NB4 (cell line): ENCODE data around the gene HYCC2.
"Not testable (repeated sequence)": the region's sequence is repeated elsewhere in the genome, so short reads cannot be mapped to it uniquely, and the experiment has no call there.

Source experiments
- DNase-seq: peaks from one replicate; pipeline ENCODE4 v3.0.0; 2010; ENCODE audit warnings: low read depth
- H3K4me3 ChIP-seq: one replicate; pipeline ENCODE4 v1.5.1; 2011; ENCODE audit warnings: mild to moderate bottlenecking, low read depth, low read length, moderate library complexity
- CTCF ChIP-seq: IDR thresholded peaks from one replicate; pipeline ENCODE4 v1.5.1; 2012; ENCODE audit warnings: low read depth, low read length
- MAX ChIP-seq: IDR thresholded peaks from 2 replicates; pipeline ENCODE4 v1.6.1; 2011; ENCODE audit warnings: low read depth, low read length
- MYC ChIP-seq: IDR thresholded peaks from 2 replicates; pipeline ENCODE4 v1.6.1; 2011; ENCODE audit warnings: low read depth, low read length
- POLR2A ChIP-seq: IDR thresholded peaks from 2 replicates; pipeline ENCODE4 v1.6.1; 2011; ENCODE audit warnings: mild to moderate bottlenecking; ENCODE audit not compliant: insufficient read length; ENCODE audit errors: extremely low read depth

Gene HYCC2

DNA sequence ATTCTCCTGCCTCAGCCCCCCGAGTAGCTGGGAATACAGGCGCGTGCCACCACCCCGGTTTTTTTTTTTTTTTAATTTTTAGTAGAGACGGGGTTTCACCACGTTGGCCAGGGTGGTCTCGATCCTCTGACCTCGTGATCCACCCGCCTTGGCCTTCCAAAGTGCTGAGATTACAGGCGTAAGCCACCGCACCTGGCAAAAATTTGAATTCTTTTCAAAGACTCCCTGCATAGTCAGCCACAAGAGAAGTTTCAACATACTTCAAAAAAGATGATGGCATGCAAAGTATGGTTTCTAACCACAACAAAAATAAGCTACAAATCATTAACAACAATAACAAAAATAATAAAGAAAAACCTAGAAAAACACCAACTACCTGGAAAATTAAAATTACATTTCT, 22.0 kb downstream of the HYCC2 start:
- TF ChIP-seq MYC (no peak), POLR2A (no peak)
- no peak overlapping the region for H3K4me3 ChIP-seq
- no peak for DNase-seq

GRCh38 chr2:201046881-201047280, 24.6 kb downstream of the HYCC2 start:
- DNase-seq = no peak
- no peak overlapping the region for H3K4me3 ChIP-seq
- TF ChIP-seq MAX (no peak), MYC (no peak), POLR2A (no peak), CTCF (no peak)

- not testable (repeated sequence) for H3K4me3 ChIP-seq, DNase-seq
Measured at GRCh38 chr2:201043050-201043449, 28.4 kb downstream of the HYCC2 start.

DNA sequence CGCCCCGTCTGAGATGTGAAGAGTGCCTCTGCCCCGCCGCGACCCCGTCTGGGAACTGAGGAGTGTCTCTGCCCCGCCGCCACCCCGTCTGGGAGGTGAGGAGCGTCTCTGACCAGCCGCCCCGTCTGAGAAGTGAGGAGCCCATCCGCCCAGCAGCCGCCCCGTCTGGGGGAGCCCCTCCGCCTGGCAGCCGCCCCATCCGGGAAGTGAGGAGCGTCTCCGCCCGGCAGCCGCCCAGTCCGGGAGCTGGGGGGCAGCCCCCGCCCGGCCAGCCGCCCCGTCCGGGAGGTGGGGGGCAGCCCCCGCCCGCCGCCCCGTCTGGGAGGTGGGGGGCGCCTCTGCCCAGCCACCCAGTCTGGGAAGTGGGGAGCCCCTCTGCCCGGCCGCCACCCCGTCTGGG, 29.0 kb downstream of the HYCC2 start:
- not testable (repeated sequence) for H3K4me3 ChIP-seq

GRCh38 chr2:201040867-201041628, 30.4 kb downstream of the HYCC2 start:
- no peak overlapping the region for H3K4me3 ChIP-seq
- no peak for TF ChIP-seq POLR2A
- no peak for TF ChIP-seq CTCF
- TF ChIP-seq MYC = no peak
- TF ChIP-seq MAX = no peak
- no peak for DNase-seq

More for the DNA sequence above, 29.0 kb downstream of the HYCC2 start:
- DNase-seq = not testable (repeated sequence)

- H3K4me3 ChIP-seq = no peak overlapping the region
- no peak for TF ChIP-seq POLR2A
- TF ChIP-seq CTCF = no peak
- DNase-seq = no peak
Measured at GRCh38 chr2:201038855-201039254, 32.6 kb downstream of the HYCC2 start.

DNA sequence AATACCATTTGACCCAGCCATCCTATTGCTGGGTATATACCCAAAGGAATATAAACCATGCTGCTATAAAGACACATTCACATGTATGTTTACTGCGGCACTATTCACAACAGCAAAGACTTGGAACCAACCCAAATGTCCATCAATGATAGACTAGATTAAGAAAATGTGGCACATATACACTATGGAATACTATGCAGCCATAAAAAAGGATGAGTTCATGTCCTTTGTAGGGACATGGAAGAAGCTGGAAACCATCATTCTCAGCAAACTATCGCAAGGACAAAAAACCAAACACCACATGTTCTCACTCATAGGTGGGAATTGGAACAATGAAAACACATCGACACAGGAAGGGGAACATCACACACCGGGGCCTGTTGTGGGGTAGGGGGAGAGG, 33.1 kb downstream of the HYCC2 start:
- not testable (repeated sequence) for DNase-seq, H3K4me3 ChIP-seq

DNA sequence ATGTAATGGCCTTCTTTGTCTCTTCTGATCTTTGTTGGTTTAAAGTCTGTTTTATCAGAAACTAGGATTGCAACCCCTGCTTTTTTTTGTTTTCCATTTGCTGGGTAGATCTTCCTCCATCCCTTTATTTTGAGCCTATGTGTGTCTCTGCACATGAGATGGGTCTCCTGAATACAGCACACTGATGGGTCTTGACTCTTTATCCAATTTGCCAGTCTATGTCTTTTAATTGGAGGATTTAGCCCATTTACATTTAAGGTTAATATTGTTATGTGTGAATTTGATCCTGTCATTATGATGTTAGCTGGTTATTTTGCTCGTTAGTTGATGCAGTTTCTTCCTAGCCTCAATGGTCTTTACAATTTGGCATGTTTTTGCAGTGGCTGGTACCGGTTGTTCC, 37.1 kb downstream of the HYCC2 start:
- not testable (repeated sequence) for H3K4me3 ChIP-seq, DNase-seq

DNA sequence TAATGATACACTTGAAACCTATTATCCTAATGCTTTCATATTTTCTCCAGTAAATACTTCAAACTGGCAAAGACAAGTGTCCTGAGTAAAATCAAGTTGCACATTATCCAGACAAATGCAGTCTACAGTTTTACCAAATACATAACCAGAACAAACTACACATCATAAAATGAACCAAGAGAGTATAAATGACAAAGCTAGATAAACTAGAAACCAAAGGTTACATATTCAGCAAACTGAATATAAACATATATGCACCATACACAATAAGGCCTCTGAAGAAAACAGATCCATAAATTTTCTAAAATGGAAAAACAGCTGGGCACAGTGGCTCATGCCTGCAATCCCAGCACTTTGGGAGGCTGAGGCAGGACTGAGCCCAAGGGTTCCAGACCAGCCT, 47.0 kb downstream of the HYCC2 start:
- TF ChIP-seq CTCF (no peak), MYC (no peak), POLR2A (no peak), MAX (no peak)
- DNase-seq = no peak
- H3K4me3 ChIP-seq = no peak overlapping the region
